CD4-positive, alpha-beta T cell treated with Interferon gamma for 1 hour (primary cell): Measurements from ENCODE around the gene COMT.
A peak's percentile ranks its signal among the peaks of the same experiment; 100 is the strongest.

ENCODE experiments used
- DNase-seq: peaks from one replicate; pipeline ENCODE4 v3.0.0-alpha.2; 2020

Gene COMT

GRCh38 chr22:19971276-19972124, 29.9 kb downstream of the COMT start:
- no peak for DNase-seq

DNA sequence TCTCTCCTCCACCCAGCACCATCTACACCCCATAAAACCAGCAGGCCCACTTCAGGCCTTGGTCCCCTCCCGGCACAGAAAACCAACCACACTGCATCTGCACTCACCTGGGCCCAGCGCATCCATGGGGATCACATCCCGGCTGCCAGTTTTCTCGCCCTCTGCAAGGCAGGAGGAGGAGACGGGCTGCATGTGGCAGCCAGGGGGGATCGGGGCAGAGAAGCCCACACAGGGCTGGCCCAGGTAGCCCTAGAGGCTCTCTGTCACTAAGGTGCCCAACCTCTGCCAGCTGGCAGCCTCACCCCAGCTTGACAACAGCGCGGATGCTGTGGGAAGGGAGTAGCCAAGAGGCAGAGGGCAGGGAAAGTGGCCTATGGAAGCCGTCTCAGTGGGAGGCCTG, 30.7 kb downstream of the COMT start:
- no peak for DNase-seq

DNA sequence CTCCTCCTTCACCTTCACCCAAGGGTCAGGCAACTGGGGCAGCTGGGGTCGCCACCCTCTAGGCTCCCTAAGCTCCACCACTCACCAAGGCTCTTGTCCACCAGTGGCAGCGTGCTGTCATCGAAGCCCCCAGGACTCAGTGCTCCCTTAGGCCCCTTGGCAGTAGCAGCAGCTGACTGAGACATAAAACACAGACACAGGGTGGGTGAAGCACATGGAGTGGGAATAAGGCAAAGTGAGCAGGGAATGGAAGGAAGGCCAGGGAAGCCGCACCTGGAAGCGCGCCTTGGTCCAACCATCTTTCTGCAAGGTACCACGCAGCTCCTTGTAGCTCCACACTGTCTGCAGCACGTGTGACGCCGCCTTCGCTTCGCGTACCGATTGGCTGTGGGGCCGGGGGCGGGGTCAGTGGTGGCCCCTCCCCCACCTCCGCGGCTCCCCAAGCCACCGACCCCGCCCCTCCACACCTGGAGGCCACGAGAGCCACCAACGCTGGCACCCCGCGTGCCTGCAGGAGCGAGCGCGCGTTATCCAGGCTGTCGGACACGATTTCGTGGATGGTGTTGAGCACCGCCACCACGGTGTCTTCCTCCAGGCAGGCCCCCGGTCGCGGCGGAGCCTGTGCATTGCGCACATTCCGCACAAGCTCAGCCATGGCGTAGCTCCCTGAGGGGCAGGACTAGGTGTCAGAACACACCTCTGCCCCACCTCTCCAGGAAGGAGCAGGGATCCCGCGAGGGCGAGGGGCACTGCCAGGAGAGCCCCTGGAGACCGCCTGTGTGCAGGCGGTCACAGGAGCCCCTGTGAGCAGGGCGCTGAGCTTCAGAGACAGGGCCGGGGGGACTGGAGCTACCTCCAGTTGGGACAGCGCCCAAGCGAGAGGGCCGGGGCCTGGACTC, 31.3 kb downstream of the COMT start:
- DNase-seq = no peak

GRCh38 chr22:19973551-19974267, 32.1 kb downstream of the COMT start:
- no peak for DNase-seq

DNA sequence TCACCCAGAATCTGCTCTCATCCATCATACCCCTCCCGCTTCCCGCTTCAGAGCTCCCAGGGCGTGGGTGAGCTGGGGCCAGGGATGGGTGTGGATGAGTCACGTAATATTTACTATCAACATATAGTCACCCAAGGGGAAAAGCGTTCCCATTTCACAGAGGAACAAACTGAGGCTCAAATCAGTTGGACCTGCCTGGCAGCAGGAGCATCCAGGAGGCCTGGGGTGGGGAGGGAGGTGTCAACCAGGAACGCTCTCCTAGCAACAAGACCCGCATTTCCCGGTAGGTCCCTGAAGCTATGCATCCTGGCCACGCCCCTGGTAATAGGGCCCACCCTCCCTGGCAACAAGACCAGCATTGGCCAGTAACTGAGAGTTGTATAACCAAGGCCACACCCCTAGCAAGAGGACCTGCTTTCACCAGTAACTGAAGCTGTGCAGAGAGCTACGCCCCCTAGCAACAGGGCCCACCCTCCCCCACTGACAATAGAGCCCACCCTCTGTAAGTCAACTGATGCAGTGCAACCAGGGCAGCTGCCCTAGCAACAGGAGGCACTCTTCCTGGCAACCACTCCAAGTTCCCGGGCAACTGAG, 32.8 kb downstream of the COMT start:
- peak; percentile 37 for DNase-seq

GRCh38 chr22:19974935-19975706, 33.5 kb downstream of the COMT start:
- DNase-seq = no peak

DNA sequence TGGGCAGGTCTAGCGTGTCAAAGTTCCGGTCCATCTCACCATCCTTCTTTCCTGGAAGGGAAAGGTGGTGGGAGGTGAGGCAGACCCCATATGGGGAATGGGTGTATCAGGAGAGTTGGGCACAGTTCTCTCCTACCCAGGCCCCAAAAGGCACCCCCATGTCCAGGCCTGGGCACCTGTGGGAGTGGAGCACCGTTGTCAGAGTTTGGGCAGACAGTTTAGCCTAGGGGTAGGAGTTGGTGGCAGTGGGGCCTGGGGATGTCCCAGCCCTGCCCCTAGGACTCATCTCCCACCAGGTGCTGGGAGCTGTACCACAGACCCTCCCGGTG, 34.1 kb downstream of the COMT start:
- no peak for DNase-seq

- DNase-seq = no peak
These were observed 35.1 kb downstream of the COMT start for GRCh38 chr22:19976671-19977070.

GRCh38 chr22:19977296-19978243, 36.0 kb downstream of the COMT start:
- DNase-seq = no peak

- DNase-seq = no peak
These were observed 37.2 kb downstream of the COMT start for GRCh38 chr22:19978748-19979147.

- DNase-seq = no peak
These were observed 38.3 kb downstream of the COMT start for GRCh38 chr22:19979712-19980493.

GRCh38 chr22:19980766-19981165, 39.2 kb downstream of the COMT start:
- DNase-seq = no peak

DNA sequence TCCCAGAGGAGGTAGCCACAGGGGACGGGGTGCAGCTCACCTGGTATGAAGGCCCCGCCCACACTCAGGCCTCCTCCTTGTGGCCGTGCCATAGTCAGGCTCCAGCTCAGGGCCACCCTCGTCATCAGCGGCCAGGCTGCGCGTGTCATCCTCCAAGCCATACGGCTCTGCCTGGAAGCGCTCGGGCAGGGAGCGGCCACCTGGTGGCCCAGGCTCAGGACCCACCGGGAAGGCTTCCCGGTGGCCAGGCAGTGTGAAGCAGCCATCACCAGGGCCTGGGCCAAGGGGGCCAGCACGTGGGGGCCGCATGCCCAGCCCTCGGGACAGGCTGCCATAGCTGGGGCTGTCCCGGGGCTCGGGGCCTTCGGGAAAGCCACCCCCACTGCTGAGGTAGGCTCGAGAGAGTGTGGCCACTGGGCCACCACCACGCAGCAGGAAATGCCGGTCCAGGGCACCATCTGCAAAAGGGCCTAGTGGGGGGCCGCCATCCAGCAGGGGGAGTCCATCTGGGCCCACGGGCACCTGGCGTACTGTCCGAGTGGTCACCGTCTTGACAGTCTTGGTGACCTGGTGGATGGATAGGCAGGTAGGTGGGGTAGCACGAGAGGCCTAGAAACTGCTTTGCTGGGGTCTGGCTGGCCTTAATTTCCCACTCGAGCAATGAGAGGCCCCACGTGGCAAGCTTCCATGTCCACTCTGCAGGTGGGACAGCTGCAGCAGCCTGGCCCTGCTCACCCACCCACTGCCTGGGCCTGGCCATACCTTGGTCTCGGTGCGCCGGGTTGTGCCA, 39.8 kb downstream of the COMT start:
- DNase-seq = no peak

DNA sequence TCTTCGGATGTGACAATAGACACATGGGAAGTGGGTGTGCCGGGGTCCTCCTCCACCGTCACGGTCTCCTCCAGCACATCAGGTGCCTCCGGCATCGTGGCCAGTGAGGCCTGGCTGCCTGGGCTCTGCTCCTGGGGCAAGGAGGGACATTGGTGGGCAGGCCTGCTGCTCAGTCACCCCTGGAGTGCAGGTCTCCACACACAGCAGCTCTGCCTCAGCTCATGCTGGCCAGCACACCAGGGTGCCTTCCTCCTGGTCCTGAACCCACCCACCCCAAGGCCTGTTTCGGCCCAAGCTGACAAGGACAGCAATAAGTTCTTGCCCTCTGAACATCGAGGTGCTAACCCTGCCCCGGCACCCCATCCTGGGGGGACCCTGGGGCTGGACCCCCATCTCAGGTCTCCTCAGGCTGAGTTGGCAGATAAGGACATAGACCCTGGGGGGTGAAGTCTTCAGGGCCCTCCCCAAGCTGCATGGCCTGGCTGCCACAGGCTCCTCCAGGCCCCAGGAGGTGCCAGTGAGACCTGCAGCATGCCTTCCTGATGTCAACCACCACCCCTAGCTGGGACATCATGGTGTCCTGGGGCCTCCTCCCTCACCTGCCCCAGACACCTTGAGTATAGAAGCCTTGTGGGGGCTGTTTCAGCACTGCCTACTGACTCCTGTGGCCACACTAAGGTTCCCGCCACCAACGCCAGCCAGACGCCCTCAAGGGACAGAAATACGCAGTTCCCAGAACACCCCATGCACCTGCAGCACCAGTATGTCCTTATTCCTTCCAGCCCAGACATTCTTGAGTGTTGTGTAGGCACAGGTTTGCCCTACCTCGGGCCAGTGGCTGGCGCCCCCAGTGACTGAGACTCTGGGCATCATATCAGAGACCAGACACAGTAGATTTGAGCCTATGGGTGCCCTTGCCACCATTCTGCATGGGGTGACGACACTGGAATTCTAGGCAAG, 40.7 kb downstream of the COMT start:
- no peak for DNase-seq

GRCh38 chr22:19982991-19983578, 41.5 kb downstream of the COMT start:
- no peak for DNase-seq

GRCh38 chr22:19983741-19984140, 42.2 kb downstream of the COMT start:
- no peak for DNase-seq

GRCh38 chr22:19984201-19984753, 42.7 kb downstream of the COMT start:
- DNase-seq = no peak
